RWPE1 (cell line): ENCODE data around the gene MYO1E.
A peak's percentile ranks its signal among the peaks of the same experiment; 100 is the strongest.

Experiments used
- CTCF ChIA-PET: fragments of 350-600 bp; sonication (Branson Sonifier 250); formaldehyde crosslinking; extraction: SDS; loops from one replicate; lab custom pipeline; 2021; lab: Yijun Ruan, JAX
- POLR2A ChIA-PET: fragments of 400-600 bp; formaldehyde crosslinking; extraction: SDS; loops from one replicate; lab custom pipeline; 2020; ENCODE audit warnings: antibody characterized with exemption; ENCODE audit not compliant: low non-redundant PET; lab: Yijun Ruan, JAX
- DNase-seq: peaks from one replicate; pipeline ENCODE4 v3.0.0; 2012; ENCODE audit warnings: low spot score
- H3K27ac ChIP-seq: fragments of 450-650 bp; 2 replicates; pipeline ENCODE4 v1.5.1; 2017
- TF ChIP-seq, protein P1 (sequence below): fragments of 450-650 bp; conservative IDR thresholded peaks from 2 replicates; pipeline ENCODE4 v1.5.1; 2017; ENCODE audit warnings: low read depth, mild to moderate bottlenecking

Gene MYO1E

GRCh38 chr15:59303633-59304032 is 69.0 kb downstream of the MYO1E start:
- CTCF ChIA-PET, result no interaction called here
- POLR2A ChIA-PET, result no interaction called here
- no peak for DNase-seq
- TF ChIP-seq, protein P1, sequence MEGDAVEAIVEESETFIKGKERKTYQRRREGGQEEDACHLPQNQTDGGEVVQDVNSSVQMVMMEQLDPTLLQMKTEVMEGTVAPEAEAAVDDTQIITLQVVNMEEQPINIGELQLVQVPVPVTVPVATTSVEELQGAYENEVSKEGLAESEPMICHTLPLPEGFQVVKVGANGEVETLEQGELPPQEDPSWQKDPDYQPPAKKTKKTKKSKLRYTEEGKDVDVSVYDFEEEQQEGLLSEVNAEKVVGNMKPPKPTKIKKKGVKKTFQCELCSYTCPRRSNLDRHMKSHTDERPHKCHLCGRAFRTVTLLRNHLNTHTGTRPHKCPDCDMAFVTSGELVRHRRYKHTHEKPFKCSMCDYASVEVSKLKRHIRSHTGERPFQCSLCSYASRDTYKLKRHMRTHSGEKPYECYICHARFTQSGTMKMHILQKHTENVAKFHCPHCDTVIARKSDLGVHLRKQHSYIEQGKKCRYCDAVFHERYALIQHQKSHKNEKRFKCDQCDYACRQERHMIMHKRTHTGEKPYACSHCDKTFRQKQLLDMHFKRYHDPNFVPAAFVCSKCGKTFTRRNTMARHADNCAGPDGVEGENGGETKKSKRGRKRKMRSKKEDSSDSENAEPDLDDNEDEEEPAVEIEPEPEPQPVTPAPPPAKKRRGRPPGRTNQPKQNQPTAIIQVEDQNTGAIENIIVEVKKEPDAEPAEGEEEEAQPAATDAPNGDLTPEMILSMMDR, result no peak
- peak overlapping the region; percentile 52 for H3K27ac ChIP-seq

DNA sequence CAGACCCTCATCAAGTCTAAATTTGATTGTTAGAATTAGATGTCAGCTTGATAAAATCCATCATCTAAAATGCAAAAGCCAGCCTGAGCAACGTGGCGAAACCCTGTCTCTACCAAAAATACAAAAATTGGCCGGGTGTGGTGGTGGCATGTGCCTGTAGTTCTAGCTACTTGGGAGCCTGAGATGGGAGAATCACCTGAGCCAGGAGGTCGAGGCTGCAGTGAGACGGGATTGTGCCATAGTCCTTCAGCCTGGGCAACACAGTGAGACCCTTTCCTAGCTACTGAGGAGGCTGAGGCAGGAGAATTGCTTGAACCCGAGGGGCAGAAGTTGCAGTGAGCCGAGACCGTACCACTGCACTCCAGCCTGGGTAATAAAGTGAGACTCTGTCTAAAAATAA is 69.5 kb downstream of the MYO1E start:
- ChIA-PET CTCF (no interaction called here), POLR2A (no interaction called here)
- TF ChIP-seq, protein P1, result no peak
- DNase-seq, result no peak
- H3K27ac ChIP-seq, result peak overlapping the region; percentile 52

DNA sequence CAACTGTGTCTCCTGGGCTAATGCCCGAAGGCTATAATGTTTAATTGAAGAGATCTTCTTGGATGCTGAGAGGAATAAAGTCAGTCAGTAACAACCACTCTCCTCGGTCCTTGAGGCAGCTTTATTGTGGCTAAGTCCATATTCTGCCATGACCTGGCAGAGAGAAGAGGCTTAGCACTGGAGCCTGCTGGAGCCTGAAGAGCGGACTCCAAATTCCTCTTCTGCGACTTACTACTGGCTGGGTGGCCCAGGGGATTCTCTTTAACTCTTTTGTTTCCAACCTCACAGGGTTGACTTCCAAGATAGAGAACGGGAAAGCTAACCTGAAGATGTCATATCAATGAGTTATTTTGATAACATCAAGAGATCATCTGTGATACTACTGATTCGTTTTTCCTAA is 71.1 kb downstream of the MYO1E start:
- TF ChIP-seq, protein P1, result no peak
- H3K27ac ChIP-seq, result peak overlapping the region; percentile 88

DNA sequence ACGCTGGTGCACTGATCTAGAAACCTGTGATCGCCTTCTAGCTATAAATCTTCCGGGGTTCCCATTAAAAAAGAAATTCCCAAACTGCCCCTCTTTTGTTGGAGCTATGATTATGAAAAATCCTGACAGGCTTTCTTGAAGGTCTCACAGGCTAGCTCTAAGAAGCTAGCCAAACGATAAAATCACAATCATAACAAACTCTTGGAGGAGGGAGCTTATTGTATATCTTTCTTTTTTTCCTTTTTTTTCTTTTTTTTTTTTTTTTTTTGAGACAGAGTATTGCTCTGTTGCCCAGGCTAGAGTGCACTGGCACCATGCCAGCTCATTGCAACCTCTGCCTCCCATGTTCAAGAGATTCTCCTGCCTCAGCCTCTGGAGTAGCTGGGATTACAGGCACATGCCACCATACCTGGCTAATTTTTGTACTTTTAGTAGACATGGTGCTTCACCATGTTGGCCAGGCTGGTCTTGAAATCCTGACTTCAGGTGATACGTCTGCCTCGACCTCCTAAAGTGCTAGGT is 72.0 kb downstream of the MYO1E start:
- DNase-seq, result no peak
- POLR2A ChIA-PET, result no interaction called here
- CTCF ChIA-PET, result no interaction called here
- TF ChIP-seq, protein P1, result no peak
- peak overlapping the region; percentile 88 for H3K27ac ChIP-seq

More for the DNA sequence above, 71.1 kb downstream of the MYO1E start:
- DNase-seq, result no peak
- ChIA-PET CTCF (no interaction called here), POLR2A (no interaction called here)

- CTCF ChIA-PET, result no interaction called here
- POLR2A ChIA-PET, result no interaction called here
- peak overlapping the region; percentile 88 for H3K27ac ChIP-seq
- DNase-seq, result peak; percentile 95
- TF ChIP-seq, protein P1, result no peak
Measured at GRCh38 chr15:59299929-59300617, 72.6 kb downstream of the MYO1E start.

GRCh38 chr15:59298854-59299250 is 73.8 kb downstream of the MYO1E start:
- no peak for DNase-seq
- H3K27ac ChIP-seq, result no peak overlapping the region
- ChIA-PET POLR2A (no interaction called here), CTCF (interaction anchor here (0.5 to 0.8 kb wide), 3 partner anchors 22 to 196 kb away, joined by 3 to 5 read pairs (median 3); no protein-coding TSS in a partner anchor)
- TF ChIP-seq, protein P1, result no peak
